ENCODE results near the gene SPAM1.

DNA sequence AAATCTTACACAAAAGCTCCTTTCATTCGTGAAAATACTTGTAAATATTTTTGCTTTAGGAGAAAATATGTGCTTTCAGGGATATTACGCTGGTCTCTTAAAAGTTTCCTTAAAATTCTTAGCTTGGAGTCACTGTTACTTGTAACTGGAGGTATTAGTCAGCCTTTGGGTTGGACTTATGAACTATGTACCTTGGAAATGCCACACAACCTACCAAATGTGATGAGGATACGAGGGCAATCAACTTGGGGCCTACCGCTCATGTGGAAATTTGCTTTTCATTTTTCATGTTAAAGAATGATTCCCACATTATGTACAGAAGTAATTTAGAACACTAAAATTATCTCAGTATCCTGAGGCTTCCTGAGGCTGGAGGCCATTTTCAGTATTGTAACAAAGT is 23.1 kb downstream of the SPAM1 start:
- TF ChIP-seq, protein P1, sequence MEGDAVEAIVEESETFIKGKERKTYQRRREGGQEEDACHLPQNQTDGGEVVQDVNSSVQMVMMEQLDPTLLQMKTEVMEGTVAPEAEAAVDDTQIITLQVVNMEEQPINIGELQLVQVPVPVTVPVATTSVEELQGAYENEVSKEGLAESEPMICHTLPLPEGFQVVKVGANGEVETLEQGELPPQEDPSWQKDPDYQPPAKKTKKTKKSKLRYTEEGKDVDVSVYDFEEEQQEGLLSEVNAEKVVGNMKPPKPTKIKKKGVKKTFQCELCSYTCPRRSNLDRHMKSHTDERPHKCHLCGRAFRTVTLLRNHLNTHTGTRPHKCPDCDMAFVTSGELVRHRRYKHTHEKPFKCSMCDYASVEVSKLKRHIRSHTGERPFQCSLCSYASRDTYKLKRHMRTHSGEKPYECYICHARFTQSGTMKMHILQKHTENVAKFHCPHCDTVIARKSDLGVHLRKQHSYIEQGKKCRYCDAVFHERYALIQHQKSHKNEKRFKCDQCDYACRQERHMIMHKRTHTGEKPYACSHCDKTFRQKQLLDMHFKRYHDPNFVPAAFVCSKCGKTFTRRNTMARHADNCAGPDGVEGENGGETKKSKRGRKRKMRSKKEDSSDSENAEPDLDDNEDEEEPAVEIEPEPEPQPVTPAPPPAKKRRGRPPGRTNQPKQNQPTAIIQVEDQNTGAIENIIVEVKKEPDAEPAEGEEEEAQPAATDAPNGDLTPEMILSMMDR (IDR thresholded peaks at IDR 0.05) = no peak
- no peak for TF ChIP-seq ZFX (IDR thresholded peaks at IDR 0.05; ENCODE audit: borderline replicate concordance)
